SK-N-SH treated with all-trans-retinoic acid at 6 μM for 48 hours (cell line): ENCODE results near the gene SLC43A3.

Experiments used
- ATAC-seq: fragments of 200-7000 bp; cut with Tn5 transposase; 3 replicates; pipeline ENCODE4 v1.9.1; 2020; ENCODE audit warnings: mild to moderate bottlenecking, moderate library complexity
- ARNTL ChIP-seq: fragments of 450-650 bp; formaldehyde crosslinking; IDR thresholded peaks from 2 replicates; pipeline ENCODE4 v1.5.0; 2020; ENCODE audit warnings: low read depth, mild to moderate bottlenecking, moderate library complexity, borderline replicate concordance
- BACH2 ChIP-seq: fragments of 250-450 bp; sonication (Bioruptor Pico); IDR thresholded peaks from 2 replicates; pipeline ENCODE4 v1.9.0; 2021; ENCODE audit warnings: mild to moderate bottlenecking, borderline replicate concordance
- CREB5 ChIP-seq: fragments of 250-450 bp; sonication (Bioruptor Pico); IDR thresholded peaks from 2 replicates; pipeline ENCODE4 v1.5.1; 2020; ENCODE audit warnings: low read depth, mild to moderate bottlenecking, moderate library complexity
- CSRNP3 ChIP-seq: fragments of 250-450 bp; sonication (Bioruptor Pico); IDR thresholded peaks from 2 replicates; pipeline ENCODE4 v1.5.1; 2021; ENCODE audit warnings: mild to moderate bottlenecking, moderate library complexity
- ESRRG ChIP-seq: fragments of 250-450 bp; sonication (Bioruptor Pico); IDR thresholded peaks from 2 replicates; pipeline ENCODE4 v1.6.1; 2021; ENCODE audit warnings: mild to moderate bottlenecking
- GLIS3 ChIP-seq: fragments of 250-450 bp; sonication (Bioruptor Pico); IDR thresholded peaks from 2 replicates; pipeline ENCODE4 v1.5.0; 2020; ENCODE audit warnings: mild to moderate bottlenecking, moderate library complexity
- OSR1 ChIP-seq: fragments of 250-450 bp; sonication (Bioruptor Pico); IDR thresholded peaks from 2 replicates; pipeline ENCODE4 v1.8.0; 2022; ENCODE audit warnings: moderate library complexity, mild to moderate bottlenecking, inconsistent platforms
- PATZ1 ChIP-seq: fragments of 250-450 bp; sonication (Bioruptor Pico); IDR thresholded peaks from 2 replicates; pipeline ENCODE4 v1.8.0; 2020; ENCODE audit warnings: mild to moderate bottlenecking, moderate library complexity, borderline replicate concordance
- POU6F1 ChIP-seq: fragments of 250-450 bp; sonication (Bioruptor Pico); IDR thresholded peaks from 2 replicates; pipeline ENCODE4 v1.8.0; 2021; ENCODE audit warnings: low read depth, mild to moderate bottlenecking, moderate library complexity, borderline replicate concordance
- PPARA ChIP-seq: fragments of 250-450 bp; sonication (Bioruptor Pico); IDR thresholded peaks from 2 replicates; pipeline ENCODE4 v1.5.0; 2020; ENCODE audit warnings: mild to moderate bottlenecking, borderline replicate concordance
- RARB ChIP-seq: fragments of 250-450 bp; sonication (Bioruptor Pico); IDR thresholded peaks from 2 replicates; pipeline ENCODE4 v1.8.0; 2021; ENCODE audit warnings: mild to moderate bottlenecking, moderate library complexity
- SNAI2 ChIP-seq: fragments of 250-450 bp; sonication (Bioruptor Pico); IDR thresholded peaks from 2 replicates; pipeline ENCODE4 v1.5.0; 2020; ENCODE audit warnings: mild to moderate bottlenecking, moderate library complexity
- TCF4 ChIP-seq: fragments of 250-450 bp; sonication (Bioruptor Pico); IDR thresholded peaks from 2 replicates; pipeline ENCODE4 v1.8.0; 2021; ENCODE audit warnings: mild to moderate bottlenecking, moderate library complexity, borderline replicate concordance
- TSHZ2 ChIP-seq: fragments of 250-450 bp; sonication (Bioruptor Pico); IDR thresholded peaks from 2 replicates; pipeline ENCODE4 v1.5.0; 2020; ENCODE audit warnings: mild to moderate bottlenecking, moderate library complexity
- ZC3H10 ChIP-seq: fragments of 250-450 bp; sonication (Bioruptor Pico); IDR thresholded peaks from 2 replicates; pipeline ENCODE4 v1.5.1; 2021; ENCODE audit warnings: mild to moderate bottlenecking, moderate library complexity
- ZFP3 ChIP-seq: fragments of 250-450 bp; sonication (Bioruptor Pico); IDR thresholded peaks from 2 replicates; pipeline ENCODE4 v1.5.0; 2020; ENCODE audit warnings: mild to moderate bottlenecking, moderate library complexity
- ZFP30 ChIP-seq: fragments of 450-650 bp; formaldehyde crosslinking; IDR thresholded peaks from 2 replicates; pipeline ENCODE4 v1.5.0; 2022; ENCODE audit warnings: mild to moderate bottlenecking, moderate library complexity
- ZNF565 ChIP-seq: fragments of 450-650 bp; formaldehyde crosslinking; conservative IDR thresholded peaks from 2 replicates; pipeline ENCODE4 v1.5.0; 2020; ENCODE audit warnings: low read depth, mild to moderate bottlenecking, moderate library complexity
- ZNF70 ChIP-seq: fragments of 450-650 bp; formaldehyde crosslinking; IDR thresholded peaks from 2 replicates; pipeline ENCODE4 v1.5.0; 2020; ENCODE audit warnings: mild to moderate bottlenecking, moderate library complexity
- ZNF8 ChIP-seq: fragments of 450-650 bp; formaldehyde crosslinking; IDR thresholded peaks from 2 replicates; pipeline ENCODE4 v1.5.0; 2020; ENCODE audit warnings: mild to moderate bottlenecking, moderate library complexity

The SLC43A3 gene

GRCh38 chr11:57392066-57392762 lies 34.7 kb downstream of the SLC43A3 start:
- no peak for TF ChIP-seq ZFP30 (CRISPR knock-in tag)
- TF ChIP-seq ZFP3 (CRISPR knock-in tag): no peak
- TF ChIP-seq TCF4 (CRISPR knock-in tag): peak; percentile 15; the same call in 1 of the 2 replicates
- TF ChIP-seq SNAI2 (CRISPR knock-in tag): no peak
- no peak for ATAC-seq

GRCh38 chr11:57391539-57391938 lies 35.4 kb downstream of the SLC43A3 start:
- ATAC-seq: no peak
- TF ChIP-seq TSHZ2 (no peak), PPARA (CRISPR knock-in tag) (no peak), SNAI2 (CRISPR knock-in tag) (no peak), RARB (CRISPR knock-in tag) (no peak), GLIS3 (CRISPR knock-in tag) (no peak), CSRNP3 (CRISPR knock-in tag) (no peak), ZNF8 (CRISPR knock-in tag) (no peak), BACH2 (CRISPR knock-in tag) (no peak), ZFP30 (CRISPR knock-in tag) (no peak), ARNTL (CRISPR knock-in tag) (no peak), ESRRG (CRISPR knock-in tag) (no peak), ZNF70 (no peak), OSR1 (no peak)
- TF ChIP-seq, all 23 proteins: peak for 0

- no peak for TF ChIP-seq ZNF8 (CRISPR knock-in tag)
- TF ChIP-seq PATZ1 (CRISPR knock-in tag): no peak
- TF ChIP-seq ZFP30 (CRISPR knock-in tag): no peak
- TF ChIP-seq ZNF70: no peak
- no peak for TF ChIP-seq ZFP3 (CRISPR knock-in tag)
- no peak for TF ChIP-seq CREB5 (CRISPR knock-in tag)
- no peak for TF ChIP-seq RARB (CRISPR knock-in tag)
- no peak for TF ChIP-seq ARNTL (CRISPR knock-in tag)
- no peak for TF ChIP-seq POU6F1 (CRISPR knock-in tag)
- no peak for TF ChIP-seq CSRNP3 (CRISPR knock-in tag)
- no peak for TF ChIP-seq ZNF565 (CRISPR knock-in tag)
- no peak for TF ChIP-seq ESRRG (CRISPR knock-in tag)
- no peak for TF ChIP-seq SNAI2 (CRISPR knock-in tag)
- TF ChIP-seq GLIS3 (CRISPR knock-in tag): no peak
- no peak for TF ChIP-seq BACH2 (CRISPR knock-in tag)
- TF ChIP-seq TSHZ2: no peak
- no peak for TF ChIP-seq ZC3H10
- TF ChIP-seq, all 23 proteins: peak for 0
- no peak for ATAC-seq
Measured at GRCh38 chr11:57391111-57391510, 35.8 kb downstream of the SLC43A3 start.
